Measurements from ENCODE around the gene CLINT1. TPM values are rescaled to one million over a fixed set of nuclear protein-coding genes. Genes with fewer than 3 reads are reported as not detected.

Gene CLINT1
- total RNA-seq, 4 donors from 2014 or later: 66.3 to 94.7 (median 77.9) TPM

- TF ChIP-seq CTCF (IDR thresholded peaks at IDR 0.05; ENCODE audit: low read depth): no peak
These were observed 12.2 kb upstream of the CLINT1 start for GRCh38 chr5:157870837-157871834.

GRCh38 chr5:157867751-157868387 is 8.9 kb upstream of the CLINT1 start:
- TF ChIP-seq CTCF (IDR thresholded peaks at IDR 0.05; ENCODE audit: low read depth): no peak

GRCh38 chr5:157866536-157866935 is 7.6 kb upstream of the CLINT1 start:
- no peak for TF ChIP-seq CTCF (IDR thresholded peaks at IDR 0.05; ENCODE audit: low read depth)

GRCh38 chr5:157865781-157866180 is 6.8 kb upstream of the CLINT1 start:
- no peak for TF ChIP-seq CTCF (IDR thresholded peaks at IDR 0.05; ENCODE audit: low read depth)

GRCh38 chr5:157864067-157864466 is 5.1 kb upstream of the CLINT1 start:
- no peak for TF ChIP-seq CTCF (IDR thresholded peaks at IDR 0.05; ENCODE audit: low read depth)

- TF ChIP-seq CTCF (IDR thresholded peaks at IDR 0.05; ENCODE audit: low read depth): no peak
These were observed 3.4 kb upstream of the CLINT1 start for GRCh38 chr5:157862183-157862851.

Data from subcutaneous adipose tissue (tissue), 4 donors.